K562 (cell line): ENCODE measurements around the gene MGAT4B. TPM values are rescaled to one million over a fixed set of nuclear protein-coding genes. Genes with fewer than 3 reads are reported as not detected.
A peak's percentile ranks its signal among the peaks of the same experiment; 100 is the strongest.

Experiments used
- ARID2 ChIP-seq: fragments of 450-650 bp; IDR thresholded peaks from 2 replicates; pipeline ENCODE4 v1.6.1; 2017; ENCODE audit warnings: antibody characterized with exemption, mild to moderate bottlenecking
- BCOR ChIP-seq: fragments of 450-650 bp; IDR thresholded peaks from 2 replicates; pipeline ENCODE4 v1.6.1; 2016
- CBX3 ChIP-seq, 2 experiments: IDR thresholded peaks; 1 replicate in 1 of 2; 2 replicates in 1 of 2; pipeline ENCODE4 v1.6.1; 2012; ENCODE audit warnings: inconsistent platforms in 2 of 2, low read length in 2 of 2, borderline replicate concordance in 1 of 2, control low read depth in 1 of 2
- MCM2 ChIP-seq: fragments of 450-650 bp; IDR thresholded peaks from 2 replicates; pipeline ENCODE4 v1.6.1; 2017; ENCODE audit warnings: low read depth, mild to moderate bottlenecking
- MYNN ChIP-seq, 2 experiments: sonication (generic); formaldehyde crosslinking in 1 of 2; IDR thresholded peaks; 2 replicates each; pipeline versions ENCODE4 v1.5.0 to v1.6.1; 2016 to 2020; ENCODE audit warnings: antibody characterized with exemption in 1 of 2, missing genetic modification reagents in 1 of 2
- PHF21A ChIP-seq: fragments of 450-650 bp; IDR thresholded peaks from 2 replicates; pipeline ENCODE4 v1.6.1; 2017; ENCODE audit warnings: low read depth, borderline replicate concordance
- PTTG1 ChIP-seq: fragments of 450-650 bp; IDR thresholded peaks from 2 replicates; pipeline ENCODE4 v1.6.1; 2016; ENCODE audit warnings: low read depth, mild to moderate bottlenecking, missing genetic modification characterization, missing compliant biosample characterization
- TARDBP ChIP-seq: fragments of 450-650 bp; IDR thresholded peaks from 2 replicates; pipeline ENCODE4 v1.6.1; 2016
- ZBTB1 ChIP-seq: sonication (generic); formaldehyde crosslinking; IDR thresholded peaks from 2 replicates; pipeline ENCODE4 v1.8.1; 2023; ENCODE audit warnings: missing genetic modification reagents, low read depth, mild to moderate bottlenecking, borderline replicate concordance
- ZNF140 ChIP-seq: fragments of 250-450 bp; sonication (Bioruptor Pico); IDR thresholded peaks from 2 replicates; pipeline ENCODE4 v1.8.0; 2021; ENCODE audit warnings: moderate library complexity, mild to moderate bottlenecking, inconsistent platforms
- ZNF766 ChIP-seq: fragments of 200-800 bp; sonication (Bioruptor generic); conservative IDR thresholded peaks from 2 replicates; pipeline ENCODE4 v1.6.1; 2016; ENCODE audit warnings: missing genetic modification characterization, missing compliant biosample characterization
- ZNF785 ChIP-seq: fragments of 250-450 bp; sonication (Bioruptor Pico); IDR thresholded peaks from 2 replicates; pipeline ENCODE4 v1.4.0; 2020; ENCODE audit warnings: mild to moderate bottlenecking
- polyA plus RNA-seq, 8 experiments: library from polyadenylated mRNA; depleted of rRNA in 4 of 8; stranded (reverse) in 5 of 8; unstranded in 3 of 8; fragments of >200 nt; fragmentation: Nextera tagmentation in 2 of 8; fragmentation: Illumina TruSeq in 1 of 8; extraction: Ambion mirVana in 2 of 8; extraction: Trizol in 1 of 8; gene quantifications; 2 replicates each; pipeline versions ENCODE4 v1.2.1 to v1.2.3, GENCODE V29; 2011 to 2014; ENCODE audit warnings: inconsistent platforms in 1 of 8, missing spikeins in 1 of 8
- total RNA-seq, 7 experiments: library from RNA; depleted of rRNA in 6 of 7; stranded (reverse); fragments of >200 nt in 6 of 7; fragmentation: Illumina TruSeq in 2 of 7; extraction: Trizol in 2 of 7; gene quantifications; 2 replicates each; pipeline versions ENCODE4 v1.2.1 to v1.2.3, GENCODE V29; 2011 to 2021; ENCODE audit warnings: low replicate concordance in 1 of 7
- TF ChIP-seq, protein P1 (sequence below): fragments of 450-650 bp; IDR thresholded peaks from 2 replicates; pipeline ENCODE4 v1.6.1; 2016; ENCODE audit warnings: low read depth
- TF ChIP-seq, protein P2 (sequence below): fragments of 450-650 bp; formaldehyde crosslinking; IDR thresholded peaks from 2 replicates; pipeline ENCODE4 v1.4.0; 2020; ENCODE audit warnings: mild to moderate bottlenecking, moderate library complexity
- TF ChIP-seq, protein P3 (sequence below), 2 experiments: IDR thresholded peaks in 1 of 2; conservative IDR thresholded peaks in 1 of 2; 2 replicates each; pipeline ENCODE4 v1.6.1; 2016; ENCODE audit warnings: low read depth in 2 of 2, mild to moderate bottlenecking in 1 of 2, missing compliant biosample characterization in 1 of 2, missing genetic modification characterization in 1 of 2, moderate library complexity in 1 of 2

MGAT4B gene
- total and polyA plus RNA-seq, 9 of the 15 experiments (the other 6 are each of a cell fraction or from before 2014, with no cell fraction given), result 0.34 to 133 (median 75.4) TPM

GRCh38 chr5:179763215-179763945 lies 43.3 kb downstream of the MGAT4B start (continued):
- TF ChIP-seq, protein P1, sequence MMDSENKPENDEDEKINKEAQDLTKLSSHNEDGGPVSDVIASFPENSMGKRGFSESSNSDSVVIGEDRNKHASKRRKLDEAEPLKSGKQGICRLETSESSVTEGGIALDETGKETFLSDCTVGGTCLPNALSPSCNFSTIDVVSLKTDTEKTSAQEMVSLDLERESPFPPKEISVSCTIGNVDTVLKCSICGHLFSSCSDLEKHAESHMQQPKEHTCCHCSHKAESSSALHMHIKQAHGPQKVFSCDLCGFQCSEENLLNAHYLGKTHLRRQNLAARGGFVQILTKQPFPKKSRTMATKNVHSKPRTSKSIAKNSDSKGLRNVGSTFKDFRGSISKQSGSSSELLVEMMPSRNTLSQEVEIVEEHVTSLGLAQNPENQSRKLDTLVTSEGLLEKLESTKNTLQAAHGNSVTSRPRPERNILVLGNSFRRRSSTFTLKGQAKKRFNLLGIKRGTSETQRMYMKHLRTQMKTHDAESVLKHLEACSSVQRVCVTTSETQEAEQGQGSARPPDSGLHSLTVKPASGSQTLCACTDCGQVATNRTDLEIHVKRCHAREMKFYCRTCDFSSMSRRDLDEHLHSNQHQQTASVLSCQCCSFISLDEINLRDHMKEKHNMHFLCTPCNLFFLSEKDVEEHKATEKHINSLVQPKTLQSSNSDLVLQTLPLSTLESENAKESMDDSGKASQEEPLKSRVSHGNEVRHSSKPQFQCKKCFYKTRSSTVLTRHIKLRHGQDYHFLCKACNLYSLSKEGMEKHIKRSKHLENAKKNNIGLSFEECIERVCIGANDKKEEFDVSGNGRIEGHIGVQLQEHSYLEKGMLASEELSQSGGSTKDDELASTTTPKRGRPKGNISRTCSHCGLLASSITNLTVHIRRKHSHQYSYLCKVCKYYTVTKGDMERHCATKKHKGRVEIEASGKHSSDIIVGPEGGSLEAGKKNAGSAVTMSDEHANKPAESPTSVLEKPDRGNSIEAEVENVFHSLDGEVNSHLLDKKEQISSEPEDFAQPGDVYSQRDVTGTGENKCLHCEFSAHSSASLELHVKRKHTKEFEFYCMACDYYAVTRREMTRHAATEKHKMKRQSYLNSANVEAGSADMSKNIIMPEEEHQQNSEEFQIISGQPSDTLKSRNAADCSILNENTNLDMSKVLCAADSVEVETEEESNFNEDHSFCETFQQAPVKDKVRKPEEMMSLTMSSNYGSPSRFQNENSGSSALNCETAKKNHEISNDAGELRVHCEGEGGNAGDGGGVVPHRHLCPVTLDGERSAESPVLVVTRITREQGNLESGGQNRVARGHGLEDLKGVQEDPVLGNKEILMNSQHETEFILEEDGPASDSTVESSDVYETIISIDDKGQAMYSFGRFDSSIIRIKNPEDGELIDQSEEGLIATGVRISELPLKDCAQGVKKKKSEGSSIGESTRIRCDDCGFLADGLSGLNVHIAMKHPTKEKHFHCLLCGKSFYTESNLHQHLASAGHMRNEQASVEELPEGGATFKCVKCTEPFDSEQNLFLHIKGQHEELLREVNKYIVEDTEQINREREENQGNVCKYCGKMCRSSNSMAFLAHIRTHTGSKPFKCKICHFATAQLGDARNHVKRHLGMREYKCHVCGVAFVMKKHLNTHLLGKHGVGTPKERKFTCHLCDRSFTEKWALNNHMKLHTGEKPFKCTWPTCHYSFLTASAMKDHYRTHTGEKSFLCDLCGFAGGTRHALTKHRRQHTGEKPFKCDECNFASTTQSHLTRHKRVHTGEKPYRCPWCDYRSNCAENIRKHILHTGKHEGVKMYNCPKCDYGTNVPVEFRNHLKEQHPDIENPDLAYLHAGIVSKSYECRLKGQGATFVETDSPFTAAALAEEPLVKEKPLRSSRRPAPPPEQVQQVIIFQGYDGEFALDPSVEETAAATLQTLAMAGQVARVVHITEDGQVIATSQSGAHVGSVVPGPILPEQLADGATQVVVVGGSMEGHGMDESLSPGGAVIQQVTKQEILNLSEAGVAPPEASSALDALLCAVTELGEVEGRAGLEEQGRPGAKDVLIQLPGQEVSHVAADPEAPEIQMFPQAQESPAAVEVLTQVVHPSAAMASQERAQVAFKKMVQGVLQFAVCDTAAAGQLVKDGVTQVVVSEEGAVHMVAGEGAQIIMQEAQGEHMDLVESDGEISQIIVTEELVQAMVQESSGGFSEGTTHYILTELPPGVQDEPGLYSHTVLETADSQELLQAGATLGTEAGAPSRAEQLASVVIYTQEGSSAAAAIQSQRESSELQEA, result no peak
- TF ChIP-seq ZNF766 (CRISPR knock-in tag), result 0 out of 2 replicates have a peak, but pooled peaks have one; percentile 34
- TF ChIP-seq, protein P2, sequence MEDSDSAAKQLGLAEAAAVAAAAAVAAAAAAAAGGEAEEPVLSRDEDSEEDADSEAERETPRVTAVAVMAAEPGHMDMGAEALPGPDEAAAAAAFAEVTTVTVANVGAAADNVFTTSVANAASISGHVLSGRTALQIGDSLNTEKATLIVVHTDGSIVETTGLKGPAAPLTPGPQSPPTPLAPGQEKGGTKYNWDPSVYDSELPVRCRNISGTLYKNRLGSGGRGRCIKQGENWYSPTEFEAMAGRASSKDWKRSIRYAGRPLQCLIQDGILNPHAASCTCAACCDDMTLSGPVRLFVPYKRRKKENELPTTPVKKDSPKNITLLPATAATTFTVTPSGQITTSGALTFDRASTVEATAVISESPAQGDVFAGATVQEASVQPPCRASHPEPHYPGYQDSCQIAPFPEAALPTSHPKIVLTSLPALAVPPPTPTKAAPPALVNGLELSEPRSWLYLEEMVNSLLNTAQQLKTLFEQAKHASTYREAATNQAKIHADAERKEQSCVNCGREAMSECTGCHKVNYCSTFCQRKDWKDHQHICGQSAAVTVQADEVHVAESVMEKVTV (CRISPR knock-in tag), result 0 out of 2 replicates have a peak, but pooled peaks have one; percentile 55
- TF ChIP-seq PTTG1, result no peak
- TF ChIP-seq PHF21A, result peak; percentile 32; the same call in 1 of the 2 replicates
- TF ChIP-seq CBX3 (IDR thresholded peaks at IDR 0.05; ENCODE audit: borderline replicate concordance in 1 of 2, low read length in 2 of 2), result no peak
- no peak for TF ChIP-seq MYNN (IDR thresholded peaks at IDR 0.05)
- no peak for TF ChIP-seq MYNN (CRISPR knock-in tag; IDR thresholded peaks at IDR 0.05)
- no peak for TF ChIP-seq ARID2
- no peak for TF ChIP-seq TARDBP
- TF ChIP-seq ZNF785 (CRISPR knock-in tag), result no peak
- TF ChIP-seq, protein P3, sequence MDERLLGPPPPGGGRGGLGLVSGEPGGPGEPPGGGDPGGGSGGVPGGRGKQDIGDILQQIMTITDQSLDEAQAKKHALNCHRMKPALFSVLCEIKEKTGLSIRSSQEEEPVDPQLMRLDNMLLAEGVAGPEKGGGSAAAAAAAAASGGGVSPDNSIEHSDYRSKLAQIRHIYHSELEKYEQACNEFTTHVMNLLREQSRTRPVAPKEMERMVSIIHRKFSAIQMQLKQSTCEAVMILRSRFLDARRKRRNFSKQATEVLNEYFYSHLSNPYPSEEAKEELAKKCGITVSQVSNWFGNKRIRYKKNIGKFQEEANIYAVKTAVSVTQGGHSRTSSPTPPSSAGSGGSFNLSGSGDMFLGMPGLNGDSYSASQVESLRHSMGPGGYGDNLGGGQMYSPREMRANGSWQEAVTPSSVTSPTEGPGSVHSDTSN (CRISPR knock-in tag; IDR thresholded peaks at IDR 0.05; ENCODE audit: low read depth), result no peak
- TF ChIP-seq, protein P3 (tag; conservative IDR thresholded peaks at IDR 0.05; ENCODE audit: low read depth), result no peak
- TF ChIP-seq ZBTB1 (CRISPR knock-in tag), result no peak
- no peak for TF ChIP-seq BCOR
- no peak for TF ChIP-seq ZNF140 (CRISPR knock-in tag)
- no peak for TF ChIP-seq MCM2
